GM12878 (cell line): Measurements from ENCODE around the gene CTIF. TPM values are rescaled to one million over a fixed set of nuclear protein-coding genes. Genes with fewer than 3 reads are reported as not detected.

Source experiments
- ATAC-seq: fragments of 200-7000 bp; cut with Tn5 transposase; 3 replicates; pipeline ENCODE4 v1.9.1; 2020; ENCODE audit warnings: mild to moderate bottlenecking, moderate library complexity
- BruUV-seq: library from RNA; stranded (reverse); fragments of 400-500 nt; replicated peaks from 2 replicates; lab custom pipeline; 2021; lab: Mats Ljungman, UMichigan
- CTCF ChIA-PET: fragments of 300-600 bp; sonication (Branson Sonifier 250); formaldehyde crosslinking; extraction: SDS; loops from one replicate; lab custom pipeline; 2021; ENCODE audit warnings: inconsistent platforms; lab: Yijun Ruan, JAX
- POLR2A ChIA-PET: fragments of 350-600 bp; formaldehyde crosslinking; extraction: SDS; loops from one replicate; lab custom pipeline; 2021; ENCODE audit warnings: inconsistent platforms; lab: Charles Lee
- RAD21 ChIA-PET: fragments of 300-600 bp; sonication (Branson Sonifier 250); formaldehyde crosslinking; loops from one replicate; lab custom pipeline; 2023; ENCODE audit warnings: antibody characterized with exemption; ENCODE audit not compliant: unreplicated experiment; lab: Charles Lee
- SMC1A ChIA-PET: fragments of 300-600 bp; sonication (Branson Sonifier 250); formaldehyde crosslinking; loops from one replicate; lab custom pipeline; 2023; ENCODE audit not compliant: unreplicated experiment, uncharacterized antibody; lab: Charles Lee
- DNase-seq: peaks from one replicate; pipeline ENCODE4 v3.0.0-alpha.2; 2011; ENCODE audit warnings: low read depth, low spot score
- FAIRE-seq: peaks from 3 replicates; lab custom pipeline; 2011; peaks lifted over from hg19 to GRCh38; lab: Jason Lieb, UNC
- H2AFZ ChIP-seq: 2 replicates; pipeline ENCODE4 v1.6.0; 2011; ENCODE audit warnings: low read depth, low read length, control low read depth; ENCODE audit not compliant: control insufficient read depth
- H3K27ac ChIP-seq: 2 replicates; pipeline ENCODE4 v1.5.1; 2011; ENCODE audit warnings: control low read depth; ENCODE audit not compliant: control insufficient read depth, insufficient read depth
- H3K27me3 ChIP-seq, 2 experiments: replicated peaks in 1 of 2; 2 replicates each; pipeline versions ENCODE4 v1.6.0 to v1.6.1; 2011; ENCODE audit warnings: low read length in 1 of 2; ENCODE audit not compliant: control insufficient read depth in 2 of 2, insufficient read depth in 2 of 2
- H3K36me3 ChIP-seq, 2 experiments: 2 replicates each; pipeline ENCODE4 v1.5.1; 2011; ENCODE audit warnings: low read length in 1 of 2; ENCODE audit not compliant: control insufficient read depth in 2 of 2, insufficient read depth in 2 of 2
- H3K4me1 ChIP-seq: 2 replicates; pipeline ENCODE4 v1.6.1; 2011; ENCODE audit warnings: mild to moderate bottlenecking, low read length, moderate library complexity, mixed read lengths; ENCODE audit not compliant: control insufficient read depth, insufficient read depth
- H3K4me2 ChIP-seq: 2 replicates; pipeline ENCODE4 v1.6.0; 2011; ENCODE audit warnings: control low read depth; ENCODE audit not compliant: control insufficient read depth, insufficient read depth
- H3K4me3 ChIP-seq: fragments of 200-600 bp; sonication (generic); 2 replicates; pipeline ENCODE4 v1.5.1; 2016
- H3K79me2 ChIP-seq: 2 replicates; pipeline ENCODE4 v1.6.0; 2011; ENCODE audit warnings: low read length; ENCODE audit not compliant: control insufficient read depth, insufficient read depth
- H3K9ac ChIP-seq: 2 replicates; pipeline ENCODE4 v1.8.0; 2011; ENCODE audit warnings: low read length, control low read depth, mixed read lengths; ENCODE audit not compliant: control insufficient read depth, insufficient read depth
- H3K9me3 ChIP-seq: replicated peaks from 3 replicates; pipeline ENCODE4 v1.5.1; 2011; ENCODE audit warnings: mild to moderate bottlenecking, low read length; ENCODE audit not compliant: control insufficient read depth, insufficient read depth
- H4K20me1 ChIP-seq: 2 replicates; pipeline ENCODE4 v1.6.0; 2011; ENCODE audit not compliant: control insufficient read depth, insufficient read depth
- HDGF ChIP-seq: fragments of 450-650 bp; IDR thresholded peaks from 2 replicates; pipeline ENCODE4 v1.6.1; 2016; ENCODE audit warnings: antibody characterized with exemption
- POLR2AphosphoS5 ChIP-seq: IDR thresholded peaks from 2 replicates; pipeline ENCODE4 v1.6.1; 2011; ENCODE audit warnings: mild to moderate bottlenecking, low read length, inconsistent platforms
- RCOR1 ChIP-seq: conservative IDR thresholded peaks from 2 replicates; pipeline ENCODE4 v1.6.1; 2012; ENCODE audit warnings: low read depth, low read length, improper control_type of control experiment
- RUNX3 ChIP-seq: IDR thresholded peaks from 2 replicates; pipeline ENCODE4 v1.6.1; 2012; ENCODE audit warnings: low read length, inconsistent platforms
- WGBS: methylation state at CpG from one replicate; pipeline ENCODE4 v1.1.6; 2016; ENCODE audit warnings: low lambda C conversion rate; ENCODE audit not compliant: insufficient replicate concordance, insufficient coverage; ENCODE audit errors: missing lambda C conversion rate; 5-methylcytosine and 5-hydroxymethylcytosine counted together
- in situ Hi-C: fragments of 300-500 bp; cut with MboI; formaldehyde crosslinking; loops from 9 replicates; pipeline ENCODE4 v1.14.3; 2018; ENCODE audit warnings: mixed read lengths
- intact Hi-C: fragments of 100-400 bp; cut with micrococcal nuclease; formaldehyde crosslinking; loops from one replicate; pipeline ENCODE4 v1.14.2; 2022; ENCODE audit not compliant: unreplicated experiment
- polyA plus RNA-seq, 11 experiments: library from polyadenylated mRNA; depleted of rRNA in 4 of 11; unstranded in 6 of 11; stranded (reverse) in 5 of 11; fragments of >200 nt; fragmentation: Nextera tagmentation in 4 of 11; fragmentation: Illumina TruSeq in 1 of 11; extraction: Ambion mirVana in 4 of 11; extraction: Trizol in 1 of 11; gene quantifications; 1 replicate in 1 of 11; 2 replicates in 10 of 11; pipeline versions ENCODE4 v1.2.1 to v1.2.3, GENCODE V29; 2011 to 2016; ENCODE audit warnings: inconsistent platforms in 2 of 11, missing spikeins in 2 of 11, low read depth in 1 of 11
- total RNA-seq, 4 experiments: library from RNA; depleted of rRNA in 3 of 4; stranded (reverse); fragments of >200 nt in 3 of 4; fragmentation: Illumina TruSeq in 1 of 4; extraction: Trizol in 1 of 4; gene quantifications; 2 replicates each; pipeline versions ENCODE4 v1.2.1 to v1.2.3, GENCODE V29; 2013 to 2021
- TF ChIP-seq, protein P1 (sequence below): IDR thresholded peaks from 2 replicates; pipeline ENCODE4 v1.6.1; 2012; ENCODE audit warnings: low read depth, low read length, improper control_type of control experiment

CTIF gene
- total and polyA plus RNA-seq, 10 of the 15 experiments (the other 5 are each of a cell fraction or from before 2014, with no cell fraction given), result 0.06 to 11.6 (median 2.5) TPM

DNA sequence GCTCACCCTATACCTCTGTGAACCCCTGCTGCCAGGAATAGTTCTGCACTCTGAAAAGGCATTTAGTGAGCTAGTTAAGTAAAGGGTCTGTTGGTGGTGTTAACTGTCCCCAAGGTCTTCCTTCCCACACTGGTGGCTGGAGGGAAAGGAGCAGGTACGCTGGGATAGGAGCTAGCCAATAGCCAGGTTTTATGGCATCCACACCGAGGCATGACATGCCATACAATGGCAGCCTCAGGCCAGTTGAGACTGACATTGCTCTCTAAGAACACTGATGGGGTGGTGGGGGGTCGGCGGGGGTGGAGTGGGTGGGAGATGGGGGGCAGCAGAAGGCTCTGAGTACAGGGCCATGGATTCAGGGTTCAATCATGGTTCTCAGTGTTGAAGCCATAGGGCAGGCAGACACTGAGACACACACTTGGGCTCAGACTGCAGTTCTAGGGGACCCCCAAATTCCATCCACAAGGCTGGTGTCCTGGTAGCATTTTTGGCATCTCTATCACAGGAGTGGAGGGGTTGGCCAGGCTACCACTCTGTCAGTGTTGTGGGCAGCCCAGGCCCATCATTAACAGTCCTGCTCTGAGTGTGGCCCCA is 136.0 kb downstream of the CTIF start:
- FAIRE-seq (no peak), DNase-seq (no peak), ATAC-seq (peak; percentile 23)
- TF ChIP-seq RCOR1 (no peak), RUNX3 (no peak), HDGF (no peak), POLR2AphosphoS5 (no peak)
- TF ChIP-seq, protein P1, sequence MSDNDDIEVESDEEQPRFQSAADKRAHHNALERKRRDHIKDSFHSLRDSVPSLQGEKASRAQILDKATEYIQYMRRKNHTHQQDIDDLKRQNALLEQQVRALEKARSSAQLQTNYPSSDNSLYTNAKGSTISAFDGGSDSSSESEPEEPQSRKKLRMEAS, result no peak
- Histone ChIP-seq H4K20me1 (no peaks in the 10 kb centered on the region), H3K4me3 (no peak overlapping the region), H3K9ac (no peak overlapping the region), H3K27me3 (no peaks in the 10 kb centered on the region), H3K36me3 (no peaks in the 10 kb centered on the region), H2AFZ (no peak overlapping the region; the same call in 1 of the 2 replicates), H3K4me2 (no peak overlapping the region), H3K27ac (no peak overlapping the region), H3K9me3 (no peaks in the 10 kb centered on the region; the same call in 2 of the 3 replicates), H3K79me2 (no peaks in the 10 kb centered on the region), H3K4me1 (peaks cover 8% of the 10 kb centered on the region)
- BruUV-seq, result no TSS peak
- 13% methylated on average over 2 of the region's 4 CpGs for WGBS
- intact Hi-C loops (loop anchor here (1.0 to 10.0 kb wide), 7 partner anchors 102 to 1182 kb away; no protein-coding TSS in a partner anchor), in situ Hi-C loops (loop anchor here (5.0 to 25.0 kb wide), 3 partner anchors 502 to 1182 kb away; no protein-coding TSS in a partner anchor)
- RAD21 ChIA-PET, result interaction anchor here (0.5 to 2.1 kb wide), 15 partner anchors 103 to 834 kb away, joined by 3 to 11 read pairs (median 3); no protein-coding TSS in a partner anchor
- CTCF ChIA-PET, result interaction anchor here (1.2 to 6.6 kb wide), 16 partner anchors 13 to 1186 kb away, joined by 3 to 99 read pairs (median 8); no protein-coding TSS in a partner anchor
- POLR2A ChIA-PET, result no interaction called here
- SMC1A ChIA-PET, result interaction anchor here (0.6 to 1.7 kb wide), 9 partner anchors 37 to 1184 kb away, joined by 3 to 5 read pairs (median 3); no protein-coding TSS in a partner anchor
